ENCODE results near the gene ICA1.

- TF ChIP-seq, protein P1, sequence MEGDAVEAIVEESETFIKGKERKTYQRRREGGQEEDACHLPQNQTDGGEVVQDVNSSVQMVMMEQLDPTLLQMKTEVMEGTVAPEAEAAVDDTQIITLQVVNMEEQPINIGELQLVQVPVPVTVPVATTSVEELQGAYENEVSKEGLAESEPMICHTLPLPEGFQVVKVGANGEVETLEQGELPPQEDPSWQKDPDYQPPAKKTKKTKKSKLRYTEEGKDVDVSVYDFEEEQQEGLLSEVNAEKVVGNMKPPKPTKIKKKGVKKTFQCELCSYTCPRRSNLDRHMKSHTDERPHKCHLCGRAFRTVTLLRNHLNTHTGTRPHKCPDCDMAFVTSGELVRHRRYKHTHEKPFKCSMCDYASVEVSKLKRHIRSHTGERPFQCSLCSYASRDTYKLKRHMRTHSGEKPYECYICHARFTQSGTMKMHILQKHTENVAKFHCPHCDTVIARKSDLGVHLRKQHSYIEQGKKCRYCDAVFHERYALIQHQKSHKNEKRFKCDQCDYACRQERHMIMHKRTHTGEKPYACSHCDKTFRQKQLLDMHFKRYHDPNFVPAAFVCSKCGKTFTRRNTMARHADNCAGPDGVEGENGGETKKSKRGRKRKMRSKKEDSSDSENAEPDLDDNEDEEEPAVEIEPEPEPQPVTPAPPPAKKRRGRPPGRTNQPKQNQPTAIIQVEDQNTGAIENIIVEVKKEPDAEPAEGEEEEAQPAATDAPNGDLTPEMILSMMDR (IDR thresholded peaks at IDR 0.05) = no peak
- TF ChIP-seq POLR2A (IDR thresholded peaks at IDR 0.05) (no peak), POLR2AphosphoS5 (IDR thresholded peaks at IDR 0.05) (no peak)
Measured at GRCh38 chr7:8065356-8065813, 196.6 kb downstream of the ICA1 start.

All from sigmoid colon (tissue), 4 donors.